Activated effector memory CD4-positive, alpha-beta T cell treated with anti-CD3 and anti-CD28 coated beads, Interleukin-2, amount 50 U/mL, for 16 hours (primary cell): ENCODE measurements around the gene FGD6.
"Not testable (repeated sequence)": the region's sequence is repeated elsewhere in the genome, so short reads cannot be mapped to it uniquely, and the experiment has no call there.

ENCODE experiments used
- DNase-seq: peaks from one replicate; pipeline ENCODE4 v3.0.0-alpha.2; 2020

Gene FGD6

DNA sequence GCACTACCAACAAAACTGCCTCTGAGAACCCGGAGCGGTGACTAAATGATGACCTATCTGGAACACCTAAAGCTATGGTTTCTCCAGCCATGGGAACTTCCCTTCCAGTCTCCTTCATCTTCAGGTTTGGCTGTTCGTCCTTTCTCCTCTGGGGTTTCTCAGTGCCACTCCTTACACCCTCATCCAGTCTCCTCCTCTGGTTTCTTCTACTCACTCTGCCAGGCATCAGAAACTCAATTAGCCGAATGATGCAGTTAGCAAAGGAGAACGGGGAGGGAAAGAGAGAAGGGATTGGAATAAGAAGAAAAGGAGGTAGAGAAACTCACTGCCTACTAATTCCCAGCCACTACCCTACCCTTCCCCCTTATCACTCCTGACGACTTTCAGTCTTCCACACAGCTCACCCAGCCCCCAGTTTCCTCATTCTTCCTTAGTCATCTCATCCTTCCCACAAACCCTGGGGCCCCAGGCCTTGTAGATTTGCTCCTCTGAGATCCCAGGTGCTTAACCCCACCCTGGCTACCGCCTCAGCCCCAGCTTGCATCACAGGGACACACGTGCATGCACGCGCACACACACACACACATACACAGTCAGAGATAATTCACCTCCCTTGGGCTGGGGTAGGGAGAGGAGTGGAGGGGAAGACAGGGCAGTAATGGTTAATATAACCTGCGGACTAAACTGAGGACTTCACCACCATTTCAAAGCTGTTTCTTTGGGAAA is 13.0 kb downstream of the FGD6 start:
- DNase-seq, result no peak

DNA sequence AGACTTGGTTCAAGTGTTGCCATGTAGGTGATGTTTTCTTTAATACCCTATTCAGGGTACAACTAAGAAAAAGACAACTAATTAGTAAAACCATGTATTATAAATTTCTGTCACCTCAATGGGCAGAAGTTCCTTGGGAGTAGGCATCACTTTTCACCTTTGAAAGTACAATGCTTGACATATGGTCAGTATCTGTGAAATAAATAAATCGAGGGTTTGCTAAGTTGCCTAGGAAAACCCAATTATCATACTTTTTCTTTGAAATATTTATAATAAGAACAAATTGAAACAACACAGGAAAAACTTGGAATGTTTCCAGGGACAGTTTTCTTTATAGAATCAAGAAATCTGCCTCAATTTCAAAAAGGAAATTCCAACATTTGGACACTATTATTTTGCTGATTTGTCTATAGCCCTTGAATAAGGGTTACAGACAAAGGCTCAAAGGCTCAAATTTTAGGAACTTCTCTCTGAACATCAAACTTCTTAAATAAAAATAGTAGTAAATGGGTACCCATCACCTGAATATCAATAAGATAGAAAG is 13.7 kb downstream of the FGD6 start:
- DNase-seq, result no peak

DNA sequence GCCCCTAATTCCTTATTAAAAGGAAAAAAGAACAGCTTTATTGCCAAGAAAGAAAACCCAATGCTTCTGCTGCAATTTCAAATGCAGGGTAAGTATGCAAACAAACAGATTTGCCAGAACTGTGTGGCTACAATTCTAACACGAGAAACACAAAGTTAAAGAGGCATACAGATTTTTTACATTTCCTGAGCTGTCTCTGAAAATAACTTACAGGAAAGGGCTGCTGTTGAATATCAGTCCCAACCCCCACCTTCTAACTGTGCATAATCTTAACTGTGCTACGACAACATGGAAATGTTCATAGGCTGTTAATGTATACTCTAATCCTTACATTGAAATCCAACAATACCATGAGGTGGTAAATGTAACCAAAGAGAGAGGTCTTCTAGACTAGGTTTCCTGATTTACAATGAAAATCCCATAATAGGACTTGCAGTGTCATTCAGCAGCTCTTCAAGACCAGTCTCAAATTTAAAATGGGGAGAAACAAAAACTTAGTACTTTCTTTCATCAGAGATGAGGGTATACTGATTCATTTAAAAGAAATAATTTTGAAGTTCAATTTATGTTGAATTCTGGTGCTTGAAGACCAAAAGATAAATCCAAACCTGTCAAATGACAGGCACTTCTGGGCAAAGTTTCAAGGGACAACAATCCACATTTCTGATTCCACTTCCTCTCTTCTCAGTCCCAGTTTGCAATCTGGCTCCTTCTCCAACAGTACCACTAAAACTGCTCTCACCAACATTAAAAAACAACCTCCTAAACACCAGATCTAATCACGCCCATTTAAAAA is 14.4 kb downstream of the FGD6 start:
- DNase-seq, result no peak

DNA sequence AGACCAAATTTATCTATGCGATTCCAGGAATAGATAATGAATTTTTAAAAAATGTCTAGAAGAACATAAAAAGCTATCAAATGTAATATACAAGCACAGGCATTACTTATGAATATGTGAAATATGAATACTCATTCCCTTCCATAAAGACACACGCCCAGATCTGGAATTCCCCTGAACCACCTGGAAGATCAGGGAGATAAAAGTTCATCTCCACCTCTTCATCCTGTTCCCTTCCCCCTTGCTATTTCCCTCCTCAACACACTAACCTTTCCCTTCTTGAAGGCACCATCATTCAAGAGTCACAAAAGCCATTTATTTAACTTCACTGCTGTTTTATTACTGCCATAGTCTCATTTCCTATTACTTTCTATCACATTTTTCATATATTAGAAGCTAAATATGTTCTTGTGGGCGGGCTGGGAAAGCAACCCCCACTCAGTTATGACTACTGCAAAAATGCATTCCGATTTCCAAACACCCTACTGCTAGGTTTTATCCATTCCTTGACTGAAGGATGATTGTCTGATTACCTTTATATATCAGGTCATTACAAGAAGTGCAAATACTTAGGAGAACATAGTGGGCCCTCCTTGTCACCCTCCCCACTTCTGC is 16.1 kb downstream of the FGD6 start:
- no peak for DNase-seq

DNA sequence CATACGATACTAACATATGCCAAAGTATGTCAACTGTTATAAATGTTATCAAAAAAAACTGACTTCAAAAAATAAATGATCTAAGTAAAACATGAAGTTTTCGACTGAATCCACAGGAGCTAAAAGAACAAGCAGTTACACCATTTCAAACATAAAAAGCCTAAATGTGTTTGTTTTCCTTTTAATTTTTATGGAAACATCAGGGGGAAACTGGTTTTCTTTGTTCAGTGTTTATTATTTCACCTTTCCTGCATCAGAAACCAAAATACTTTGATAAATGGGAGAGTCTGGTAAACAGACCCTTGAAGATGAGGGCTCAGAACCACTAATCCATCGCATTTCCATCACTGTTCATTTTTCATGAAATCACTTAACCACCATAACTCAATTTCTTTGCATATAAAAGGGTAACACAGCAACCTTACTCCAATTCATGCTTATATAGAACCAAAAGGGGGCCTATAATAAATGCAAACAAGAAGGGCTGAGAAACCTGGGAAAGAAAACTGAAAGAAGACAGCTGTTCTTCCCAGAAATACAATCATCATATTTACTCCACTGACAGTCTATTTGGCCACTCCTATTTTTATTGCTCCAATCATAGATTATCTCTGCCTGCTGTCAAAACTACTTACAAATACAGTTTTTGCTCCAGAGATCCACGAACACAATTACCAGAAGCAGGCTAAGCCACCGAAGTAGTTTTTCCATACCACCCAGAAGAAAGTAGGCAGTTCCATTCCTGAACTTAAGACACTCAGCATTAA is 17.0 kb downstream of the FGD6 start:
- DNase-seq, result no peak

DNA sequence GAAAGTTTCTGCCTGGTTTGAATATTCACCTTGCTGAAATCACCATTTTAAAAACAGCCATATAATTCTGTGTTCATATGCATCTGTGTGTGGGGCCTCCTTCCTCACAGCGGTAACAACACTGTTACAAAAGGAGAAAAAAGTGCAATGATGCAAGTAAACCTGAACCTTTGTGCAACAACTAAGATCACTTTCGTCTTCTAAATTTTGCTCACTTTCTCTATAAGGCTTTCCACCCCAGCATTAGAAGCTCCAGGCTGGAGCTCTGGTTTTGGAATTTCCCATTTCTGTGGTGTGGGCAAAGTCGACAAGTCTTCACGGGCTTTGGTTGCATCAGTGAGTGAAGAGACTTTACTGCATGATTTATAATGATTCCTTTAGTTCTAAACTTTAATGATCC is 18.4 kb downstream of the FGD6 start:
- no peak for DNase-seq

DNA sequence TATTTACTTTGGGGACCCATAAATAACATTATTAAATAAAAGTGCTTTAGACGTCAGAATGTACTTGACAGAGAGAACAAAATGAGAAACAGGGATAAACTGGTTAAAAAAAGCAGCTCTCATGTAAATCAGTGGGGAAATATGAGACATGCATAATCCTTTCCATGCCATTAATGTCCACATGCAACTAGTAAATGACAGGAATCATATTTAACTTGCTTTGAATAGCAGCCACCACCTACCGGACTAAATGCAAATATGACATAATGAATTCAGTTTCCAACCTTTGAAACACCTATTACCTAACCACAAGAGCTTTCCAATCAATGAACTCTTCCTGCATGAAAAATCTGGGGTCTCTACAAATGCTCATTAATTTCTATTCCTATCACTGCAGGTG is 19.6 kb downstream of the FGD6 start:
- DNase-seq, result no peak

DNA sequence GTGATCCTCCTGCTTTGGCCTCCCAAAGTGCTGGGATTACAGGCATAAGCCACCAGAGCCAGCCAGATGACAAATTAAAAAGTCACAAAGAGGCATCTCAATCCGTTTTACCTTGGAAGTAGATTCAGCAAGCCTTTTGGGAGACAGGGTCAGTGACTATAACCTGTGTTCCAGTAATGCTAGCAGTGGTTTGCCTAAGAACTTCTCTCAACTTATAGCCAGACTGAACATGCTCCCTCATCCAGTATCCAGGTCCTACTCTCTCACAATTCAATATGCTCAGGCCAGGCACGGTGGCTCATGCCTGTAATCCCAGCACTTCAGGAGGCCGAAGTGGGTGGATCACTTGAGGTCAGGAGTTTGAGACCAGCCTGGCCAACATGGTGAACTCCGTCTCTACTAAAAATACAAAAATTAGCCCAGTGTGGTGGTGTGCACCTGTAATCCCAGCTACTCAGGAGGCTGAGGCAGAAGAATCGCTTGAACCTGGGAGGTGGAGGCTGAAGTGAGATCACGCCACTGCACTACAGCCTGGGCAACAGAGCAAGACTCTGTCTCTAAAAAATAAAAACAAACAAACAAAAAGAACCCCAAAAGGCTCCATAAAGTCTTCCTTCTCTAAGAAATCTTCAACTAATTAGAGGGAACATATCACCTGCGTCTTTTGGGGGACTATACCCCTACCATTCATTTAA is 20.2 kb downstream of the FGD6 start:
- DNase-seq, result not testable (repeated sequence)

DNA sequence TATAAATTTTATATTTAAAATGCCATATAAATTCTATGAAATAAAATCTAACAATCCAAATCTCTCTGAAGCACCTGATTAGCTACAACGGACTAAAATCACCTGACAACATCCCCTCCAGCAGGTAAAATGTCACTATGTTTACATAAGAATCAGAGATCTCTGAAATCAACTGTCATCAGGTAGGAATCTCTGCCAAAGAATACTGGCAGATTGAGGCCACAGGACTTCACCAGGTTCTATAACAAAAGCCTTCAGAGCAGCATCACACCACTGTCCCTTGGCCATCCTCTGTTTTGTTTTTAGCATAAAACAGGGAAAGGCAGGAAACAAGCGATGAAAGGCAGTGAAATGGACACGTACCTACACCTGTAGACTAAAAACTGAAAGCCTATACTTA is 22.1 kb downstream of the FGD6 start:
- no peak for DNase-seq

DNA sequence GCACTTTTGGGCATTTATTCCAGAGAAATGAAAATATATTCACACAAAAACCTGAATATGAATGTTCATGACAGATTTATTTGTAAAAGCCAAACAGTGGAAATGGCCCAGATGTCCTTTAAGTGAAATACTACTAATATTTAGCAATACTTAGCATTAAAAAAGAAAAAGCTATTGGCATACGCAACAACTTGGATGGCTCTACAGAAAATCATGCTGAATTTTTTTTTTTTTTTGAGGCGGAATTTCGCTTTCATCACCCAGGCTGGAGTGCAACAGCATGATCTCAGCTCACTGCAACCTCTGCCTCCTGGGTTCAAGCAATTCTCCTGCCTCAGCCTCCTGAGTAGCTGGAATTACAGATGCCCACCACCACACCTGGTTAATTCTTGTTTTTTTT is 24.1 kb downstream of the FGD6 start:
- DNase-seq, result no peak

DNA sequence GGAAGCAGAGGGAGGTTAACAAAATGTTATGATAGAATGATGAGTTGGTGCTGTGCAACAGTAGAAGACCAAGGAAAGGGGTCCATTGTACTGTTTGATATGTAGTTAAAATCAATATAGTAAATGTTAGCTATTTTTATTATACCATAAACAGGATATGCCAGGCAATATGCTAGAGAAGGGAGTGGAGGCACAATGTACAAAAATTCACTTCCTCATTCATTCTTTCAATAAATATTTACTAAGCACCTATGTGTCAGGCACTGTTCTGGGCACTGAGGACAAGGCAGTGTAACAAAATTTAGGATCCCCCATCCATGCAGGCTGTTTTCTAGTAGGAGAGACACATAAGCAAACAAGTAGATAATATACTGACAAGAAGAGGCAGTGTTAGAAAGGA is 25.0 kb downstream of the FGD6 start:
- DNase-seq, result no peak

DNA sequence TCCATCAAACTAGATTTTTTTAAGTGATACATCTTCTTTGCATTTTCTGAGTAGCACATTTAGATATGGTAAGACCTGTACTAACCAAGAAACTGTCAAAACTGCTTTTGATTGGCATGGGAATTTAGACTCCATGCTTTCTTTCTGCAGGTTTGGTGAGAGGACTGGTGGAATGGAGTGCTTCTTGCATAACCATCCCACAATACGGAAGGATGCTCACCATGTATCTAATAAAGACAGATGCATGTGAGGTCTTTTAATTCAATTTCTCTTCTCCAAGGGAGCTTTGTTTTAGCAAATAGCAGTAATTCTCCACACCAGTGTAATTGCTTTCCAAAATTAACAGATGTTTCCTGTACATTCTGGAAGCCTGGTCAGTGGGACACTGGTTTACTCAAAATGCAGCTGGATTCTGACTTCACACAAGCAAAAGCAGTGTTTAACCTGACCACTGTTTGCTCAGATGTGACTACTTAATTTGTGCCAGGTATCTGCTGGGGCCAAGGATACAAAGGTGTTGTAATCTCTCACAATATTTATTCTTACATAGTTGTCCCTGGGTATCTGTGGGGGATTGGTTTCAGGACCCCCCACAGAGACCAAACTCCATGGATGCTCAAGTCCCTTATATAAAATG is 26.1 kb downstream of the FGD6 start:
- DNase-seq, result no peak

DNA sequence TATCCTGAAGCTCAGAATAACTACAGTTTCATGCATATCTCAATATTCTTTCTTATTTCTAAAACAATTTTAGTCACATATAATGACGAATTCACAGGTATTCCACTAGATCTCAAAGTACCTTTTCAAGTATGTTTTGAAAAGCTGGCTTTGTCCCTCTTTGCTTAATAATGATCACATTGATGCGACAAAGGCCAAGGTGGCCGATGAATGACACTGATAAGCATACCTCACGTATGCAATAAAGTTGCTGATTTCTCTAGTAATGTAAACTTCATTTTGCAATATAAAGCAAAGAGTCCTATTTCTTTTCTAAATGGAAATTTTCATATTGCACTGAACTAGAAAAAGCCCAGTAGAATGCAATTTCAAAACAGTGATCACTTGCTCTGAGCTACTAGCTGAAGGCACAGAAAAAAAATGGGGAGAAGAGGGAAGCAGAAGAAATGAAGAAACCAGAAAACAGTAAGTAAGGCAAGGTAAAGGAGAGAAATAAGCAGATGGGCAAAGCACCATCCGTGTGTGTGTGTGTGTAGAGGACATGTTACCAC is 29.3 kb downstream of the FGD6 start:
- DNase-seq, result no peak

DNA sequence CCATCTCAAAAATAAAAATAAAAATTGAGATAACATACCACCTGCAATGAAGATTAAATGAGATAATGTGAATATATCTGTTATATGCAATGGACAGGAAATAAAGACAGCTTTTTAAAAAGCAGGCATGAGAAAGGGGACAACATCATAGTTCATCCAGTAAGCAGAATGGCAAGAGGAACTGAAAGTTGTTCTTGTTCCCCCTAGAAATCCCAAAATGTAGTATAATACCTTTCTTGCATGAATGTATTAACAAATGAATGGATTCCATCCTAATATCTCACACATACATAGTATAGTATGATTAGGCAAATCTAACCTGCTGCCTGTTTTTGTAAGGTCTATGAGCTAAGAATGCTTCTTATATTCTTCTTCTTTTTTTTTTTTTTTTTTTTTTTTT is 31.4 kb downstream of the FGD6 start:
- no peak for DNase-seq

DNA sequence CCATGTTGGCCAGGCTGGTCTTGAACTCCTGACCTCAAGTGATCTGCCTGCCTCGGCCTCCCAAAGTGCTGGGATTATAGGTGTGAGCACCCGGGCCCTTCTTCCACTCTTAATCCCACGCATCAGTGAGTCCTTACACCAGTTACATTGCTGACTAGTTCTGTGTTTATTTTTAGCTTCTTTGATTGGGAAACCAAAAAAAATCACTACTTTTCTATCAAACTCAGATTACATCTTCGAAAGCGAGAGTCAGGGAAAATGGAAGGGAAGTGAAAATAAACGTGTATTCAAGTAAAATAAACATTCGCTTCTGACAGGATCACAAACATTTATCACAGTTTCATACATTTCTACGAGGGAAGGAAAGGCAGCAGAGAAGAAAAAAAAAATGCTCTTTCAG is 32.2 kb downstream of the FGD6 start:
- DNase-seq, result no peak

DNA sequence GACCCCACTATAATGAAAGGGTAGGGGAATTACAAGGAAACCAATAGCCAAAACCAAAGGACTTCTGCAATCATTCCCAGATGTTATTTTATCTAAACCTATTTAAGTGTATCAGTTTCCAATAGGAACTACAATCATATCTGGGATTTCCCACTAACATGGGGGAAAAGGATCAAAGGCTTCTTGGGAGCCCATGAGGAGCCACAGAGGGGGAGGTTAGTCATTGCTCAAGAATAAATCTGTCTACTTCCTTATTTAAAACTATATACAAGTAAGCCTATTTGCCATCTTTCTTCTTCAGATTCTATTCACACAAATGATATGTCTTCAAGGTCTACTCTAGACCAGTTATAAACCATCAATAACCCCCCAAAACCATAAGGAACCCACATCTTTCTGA is 33.1 kb downstream of the FGD6 start:
- DNase-seq, result no peak

DNA sequence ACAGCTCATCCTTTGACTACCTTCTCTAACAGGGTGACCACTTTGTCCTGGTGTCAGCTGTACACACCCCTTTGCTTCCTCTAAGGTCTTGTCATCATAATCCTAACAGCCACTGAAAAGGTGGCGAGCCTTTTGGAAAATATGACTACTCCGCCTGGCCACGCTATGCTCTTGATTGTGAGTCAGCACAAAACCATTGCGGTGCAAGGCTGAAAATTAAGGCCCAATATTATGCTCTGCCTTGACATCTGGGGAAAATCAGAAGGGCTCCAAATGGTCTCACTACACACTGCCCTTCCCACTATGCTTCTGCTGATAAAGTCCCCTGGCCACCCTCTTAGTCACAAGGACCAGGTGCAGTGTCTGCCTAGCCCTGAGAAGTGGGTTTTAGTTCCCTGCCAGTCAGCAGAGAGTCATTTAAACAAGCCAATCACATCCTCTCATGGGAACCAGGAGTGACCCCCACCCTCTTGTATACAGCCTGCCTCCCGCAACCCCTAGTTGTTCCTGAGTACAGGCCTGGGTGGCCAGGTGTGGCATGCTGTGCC is 34.3 kb downstream of the FGD6 start:
- DNase-seq, result no peak

DNA sequence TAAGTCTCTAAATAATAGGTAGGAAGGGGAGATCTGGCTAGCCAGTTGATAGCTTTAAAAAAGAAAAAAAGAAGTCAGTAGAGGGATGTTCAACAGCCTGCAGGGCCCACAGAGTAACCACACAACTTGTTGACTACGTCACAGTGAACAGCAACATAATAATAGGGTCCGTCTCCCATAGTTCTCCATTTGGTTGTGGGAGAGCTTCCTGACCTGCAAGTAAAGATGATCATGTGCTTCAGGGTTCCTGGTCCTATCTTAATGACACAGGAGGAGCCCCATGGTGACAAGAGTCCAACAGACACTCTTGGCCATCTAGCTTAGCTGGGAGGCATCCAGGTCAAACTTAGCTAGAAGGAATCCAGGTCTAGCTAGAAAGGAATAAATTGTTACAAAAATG is 36.2 kb downstream of the FGD6 start:
- no peak for DNase-seq

DNA sequence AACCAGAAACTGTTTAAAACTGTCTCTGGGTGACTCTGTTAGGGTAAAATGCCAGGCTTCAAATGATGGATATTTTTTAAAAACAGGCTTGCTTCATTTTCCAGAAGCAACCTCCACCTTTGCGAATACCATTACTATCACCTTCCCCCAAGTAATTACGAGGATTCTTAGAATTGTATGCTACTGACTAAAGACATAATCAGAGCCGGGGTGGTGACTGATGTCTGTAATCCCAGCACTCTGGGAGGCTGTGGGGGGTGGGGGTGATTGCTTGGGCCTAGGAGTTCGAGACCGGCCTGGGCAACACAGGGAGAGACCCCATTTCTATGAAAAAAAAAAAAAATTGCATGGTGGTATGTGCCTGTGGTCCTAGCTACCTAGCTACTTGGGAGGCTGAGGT is 38.3 kb downstream of the FGD6 start:
- DNase-seq, result no peak

DNA sequence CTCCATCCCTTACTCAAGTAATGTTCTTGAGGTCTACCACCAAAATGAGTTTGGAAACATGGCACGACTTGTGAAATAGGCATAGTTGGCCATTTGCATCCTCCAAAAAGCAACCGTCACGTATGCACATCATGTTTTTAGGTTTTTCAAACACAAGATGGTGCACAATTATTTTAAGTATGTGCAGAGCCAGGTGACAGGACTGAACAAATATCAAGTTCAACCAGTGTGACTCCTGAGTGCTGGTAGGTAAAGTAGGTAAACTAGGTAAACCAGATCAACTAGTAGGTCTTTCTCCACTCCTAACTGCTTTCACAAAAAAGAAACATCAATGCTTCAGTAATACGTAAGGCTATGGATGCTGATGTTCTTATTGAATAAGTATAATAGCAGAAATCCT is 39.1 kb downstream of the FGD6 start:
- no peak for DNase-seq

DNA sequence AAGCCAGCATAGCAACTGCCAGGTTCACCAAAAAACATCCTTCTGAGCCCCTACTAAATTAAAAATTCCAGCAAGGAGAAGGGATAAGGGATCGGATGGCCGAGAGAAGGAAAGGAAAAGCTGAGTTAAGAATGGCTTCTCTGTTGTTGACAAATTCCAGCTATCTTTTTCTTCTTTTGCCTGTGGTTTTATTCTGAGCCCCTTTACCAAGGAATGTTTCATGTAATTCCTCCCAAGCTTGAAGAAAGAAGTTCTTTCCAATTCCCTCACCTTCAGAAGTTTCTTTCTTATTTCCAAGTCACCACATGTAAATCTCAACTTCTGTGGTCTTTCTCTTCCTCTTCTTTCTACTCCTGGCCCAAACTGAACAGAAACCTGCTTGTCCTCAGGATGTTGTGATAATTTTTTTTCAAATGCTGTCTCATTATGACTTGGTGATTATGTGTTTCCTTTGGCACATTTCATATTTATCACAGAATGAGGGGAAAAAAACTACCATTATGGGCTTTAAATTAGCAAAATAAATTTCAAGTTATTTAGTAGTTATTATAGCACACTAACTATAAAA is 40.0 kb downstream of the FGD6 start:
- no peak for DNase-seq
